D341Med (cell line): ENCODE measurements around the gene PCSK5.
"Not testable (repeated sequence)": the region's sequence is repeated elsewhere in the genome, so short reads cannot be mapped to it uniquely, and the experiment has no call there.

ENCODE experiments used
- DNase-seq: peaks from one replicate; pipeline ENCODE4 v3.0.0; 2012; ENCODE audit warnings: low spot score

PCSK5 gene

DNA sequence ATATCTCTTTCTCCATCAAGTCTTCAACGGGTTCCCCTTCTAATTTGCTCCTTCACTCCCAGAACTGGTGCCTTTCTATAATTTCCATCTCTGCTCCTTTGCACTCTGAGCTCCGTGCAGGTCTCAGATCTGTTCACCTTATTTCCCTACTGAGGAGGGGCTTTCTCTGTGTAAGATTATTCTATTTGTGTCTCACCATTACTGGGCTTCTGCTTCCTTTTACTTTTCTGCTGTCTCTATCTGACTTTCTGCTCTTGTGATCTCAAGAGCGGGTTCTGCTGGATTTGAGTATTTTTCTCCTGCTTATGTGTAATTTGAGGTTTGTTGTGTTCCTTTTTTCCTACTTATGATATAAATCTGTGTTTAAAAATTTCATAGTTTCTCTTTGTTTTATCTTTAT, 117.5 kb downstream of the PCSK5 start:
- DNase-seq, result no peak

DNA sequence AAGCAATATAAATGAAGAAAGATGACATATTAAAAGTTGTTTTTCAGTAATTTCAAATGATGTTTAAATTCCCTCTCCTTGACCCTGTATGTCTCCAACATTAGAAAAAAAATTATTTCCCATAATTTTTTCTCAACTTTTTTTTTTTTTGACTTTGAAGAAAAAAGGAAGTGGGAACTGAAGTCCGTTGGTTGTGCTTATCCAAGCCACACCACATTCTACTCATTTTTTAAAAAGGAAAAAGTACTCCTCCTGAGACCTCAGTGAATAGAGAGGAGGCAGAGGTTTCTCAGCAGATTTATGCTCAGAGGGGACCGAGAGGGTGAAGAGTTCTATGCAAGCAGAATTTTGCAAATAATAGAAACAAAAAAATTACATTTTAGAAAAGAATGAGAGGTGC, 123.3 kb downstream of the PCSK5 start:
- DNase-seq, result no peak

DNA sequence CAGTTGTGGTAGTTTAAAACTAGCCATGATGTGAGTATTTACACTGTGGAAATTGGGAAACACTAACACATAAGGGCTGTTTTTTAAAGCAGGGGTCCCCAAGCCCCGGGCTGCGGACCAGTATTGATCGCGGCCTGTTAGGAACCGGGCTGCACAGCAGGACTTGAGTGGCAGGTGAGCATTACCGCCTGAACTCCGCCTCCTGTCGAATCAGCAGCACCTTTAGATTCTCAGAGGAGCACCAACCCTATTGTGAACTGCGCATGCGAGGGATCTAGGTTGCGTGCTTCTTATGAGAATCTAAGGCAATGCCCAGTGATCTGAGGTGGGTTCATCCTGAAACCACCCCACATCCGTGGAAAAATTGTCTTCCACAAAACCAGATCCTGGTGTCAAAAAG, 127.8 kb downstream of the PCSK5 start:
- no peak for DNase-seq

DNA sequence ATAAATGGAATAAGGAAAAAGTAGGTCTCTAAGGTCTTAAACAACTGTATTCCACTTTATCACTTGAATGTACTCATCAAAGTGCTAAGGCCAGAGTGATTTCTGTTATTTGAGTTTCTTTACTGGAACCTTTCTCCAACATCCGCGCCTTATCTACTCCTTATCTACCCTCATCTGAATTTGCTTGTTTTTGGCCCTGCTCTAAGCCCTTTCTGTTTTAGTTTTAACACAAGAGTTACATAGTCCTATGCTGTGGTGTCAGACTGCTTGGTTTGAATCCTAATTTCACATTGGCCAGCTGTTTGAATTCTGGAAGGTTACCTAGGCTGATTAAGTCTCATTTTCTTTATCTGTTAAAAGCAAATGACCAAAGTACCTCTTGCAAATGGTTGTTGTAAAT, 128.3 kb downstream of the PCSK5 start:
- no peak for DNase-seq

DNA sequence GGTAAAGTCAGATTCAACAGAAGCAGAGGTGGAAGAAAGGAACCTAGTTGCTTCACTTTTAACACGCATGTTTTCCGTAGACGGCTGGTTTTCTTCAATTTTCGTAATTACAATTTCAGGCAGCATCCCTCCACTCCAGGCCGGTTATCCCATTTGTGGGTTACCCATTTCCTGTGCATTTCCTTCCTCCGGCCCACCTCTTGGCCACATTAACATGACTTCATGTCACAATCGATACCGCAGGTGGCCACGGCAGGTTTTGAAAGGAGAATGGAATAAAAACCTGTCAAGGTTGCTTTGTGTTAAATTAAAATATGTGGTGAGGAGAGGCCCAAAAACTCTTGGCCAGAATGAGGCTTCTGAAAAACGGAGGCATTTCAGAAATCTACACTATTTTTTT, 130.2 kb downstream of the PCSK5 start:
- DNase-seq, result no peak

DNA sequence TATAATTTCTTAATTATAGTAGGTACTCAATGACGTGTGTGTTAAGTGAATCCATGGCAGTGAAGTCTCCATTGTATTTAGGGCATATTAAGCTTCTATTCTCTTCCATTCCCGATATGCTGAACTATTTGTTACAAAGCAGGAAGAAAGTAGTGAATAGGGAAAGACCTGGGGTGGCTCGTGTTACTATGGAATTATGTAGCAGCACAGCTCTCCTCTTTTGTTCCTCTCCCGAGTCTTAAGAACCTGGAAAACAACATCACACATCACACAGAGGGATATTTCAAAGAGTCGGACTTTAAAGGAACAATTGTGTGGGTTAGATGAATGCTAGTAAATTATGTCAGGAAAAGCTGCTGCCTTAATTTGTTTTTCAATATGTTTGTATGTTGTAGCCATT, 131.8 kb downstream of the PCSK5 start:
- DNase-seq, result no peak

DNA sequence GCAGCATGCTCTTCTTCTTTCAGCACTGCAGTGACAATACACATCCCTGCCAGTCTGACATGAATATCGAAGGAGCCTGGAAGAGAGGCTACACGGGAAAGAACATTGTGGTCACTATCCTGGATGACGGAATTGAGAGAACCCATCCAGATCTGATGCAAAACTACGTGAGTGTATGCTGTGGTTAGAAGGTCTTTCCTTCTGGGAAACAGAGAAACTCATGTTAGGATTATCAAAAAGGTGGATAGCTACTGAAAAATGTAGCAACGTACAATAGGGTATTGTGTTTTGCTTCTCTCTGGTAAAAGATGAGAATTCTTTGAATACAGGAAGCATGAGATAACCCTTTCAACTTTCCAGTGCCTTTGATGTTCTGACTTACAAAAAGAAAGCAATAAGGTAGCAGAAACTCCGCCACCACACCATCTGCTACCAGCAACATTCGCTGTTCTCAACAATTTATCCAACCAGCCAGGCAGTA, 133.3 kb downstream of the PCSK5 start:
- no peak for DNase-seq

DNA sequence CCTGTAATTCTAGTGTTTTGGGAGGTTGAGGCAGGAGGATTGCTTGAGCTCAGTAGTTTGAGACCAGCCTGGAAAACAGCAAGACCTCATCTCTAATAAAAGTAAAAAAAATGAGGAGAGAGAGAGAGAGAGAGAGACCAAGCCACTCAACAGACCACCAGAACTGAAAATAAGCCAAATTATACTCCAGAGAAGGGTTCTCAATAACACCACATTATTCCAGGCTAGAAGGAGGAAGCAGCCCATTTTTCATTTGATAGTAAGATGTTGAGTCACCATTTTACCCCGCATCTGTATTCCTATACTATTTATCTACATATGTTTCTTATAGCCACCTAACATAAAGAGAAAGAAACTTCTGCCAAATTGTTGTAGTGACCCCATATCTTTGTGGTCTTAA, 134.8 kb downstream of the PCSK5 start:
- no peak for DNase-seq

DNA sequence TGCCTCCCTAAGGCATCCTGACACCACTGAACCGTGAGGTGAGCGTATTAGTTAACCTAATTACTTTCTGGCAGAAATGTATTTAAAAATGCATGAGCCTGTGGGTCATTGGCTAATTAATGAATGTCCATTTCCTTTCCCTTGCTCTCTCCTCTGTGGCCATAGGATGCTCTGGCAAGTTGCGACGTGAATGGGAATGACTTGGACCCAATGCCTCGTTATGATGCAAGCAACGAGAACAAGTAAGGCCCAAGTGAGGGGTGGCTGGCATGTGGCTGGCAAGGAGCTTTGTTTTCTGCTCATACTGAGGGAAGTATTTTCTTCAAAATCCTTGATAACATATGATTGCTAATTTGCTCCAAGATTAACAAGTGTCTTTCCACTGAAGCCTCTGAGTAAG, 136.3 kb downstream of the PCSK5 start:
- no peak for DNase-seq

DNA sequence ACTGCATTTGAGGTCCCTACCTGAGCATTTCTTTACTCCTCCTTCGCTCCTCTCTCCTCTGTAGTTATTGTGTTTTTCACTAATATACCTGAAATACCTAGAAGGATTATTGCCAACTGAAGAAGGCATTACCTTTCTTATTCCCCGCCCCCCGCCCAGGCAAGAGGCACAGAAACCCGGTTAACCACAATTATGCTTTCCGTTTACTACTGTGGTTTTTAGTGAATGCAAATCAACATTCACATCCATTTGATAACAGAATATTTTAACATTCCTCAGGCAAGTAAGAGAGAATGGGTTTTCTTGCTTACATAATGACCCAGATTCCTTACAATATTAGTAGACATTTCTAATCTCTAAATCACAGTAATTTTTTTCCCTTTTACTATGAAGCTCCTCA, 136.9 kb downstream of the PCSK5 start:
- DNase-seq, result no peak

DNA sequence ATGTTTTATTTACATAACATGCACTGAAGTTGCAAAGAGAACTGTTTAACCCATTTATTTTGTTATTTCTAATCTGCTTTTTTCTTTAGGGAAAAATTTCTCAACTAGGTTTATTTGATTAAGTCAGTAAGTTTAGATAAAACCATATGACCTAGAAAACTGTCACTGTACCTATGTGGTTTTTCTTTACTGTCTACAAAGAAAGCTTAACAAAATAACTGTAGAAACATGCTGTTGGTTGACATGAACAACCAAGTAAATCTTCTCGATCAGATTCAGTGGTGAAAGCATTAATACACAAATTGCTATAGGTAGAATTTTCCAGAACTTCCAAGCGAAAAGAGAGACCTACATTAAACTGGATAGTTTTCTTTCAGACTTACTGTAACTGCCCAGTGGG, 137.4 kb downstream of the PCSK5 start:
- DNase-seq, result no peak

DNA sequence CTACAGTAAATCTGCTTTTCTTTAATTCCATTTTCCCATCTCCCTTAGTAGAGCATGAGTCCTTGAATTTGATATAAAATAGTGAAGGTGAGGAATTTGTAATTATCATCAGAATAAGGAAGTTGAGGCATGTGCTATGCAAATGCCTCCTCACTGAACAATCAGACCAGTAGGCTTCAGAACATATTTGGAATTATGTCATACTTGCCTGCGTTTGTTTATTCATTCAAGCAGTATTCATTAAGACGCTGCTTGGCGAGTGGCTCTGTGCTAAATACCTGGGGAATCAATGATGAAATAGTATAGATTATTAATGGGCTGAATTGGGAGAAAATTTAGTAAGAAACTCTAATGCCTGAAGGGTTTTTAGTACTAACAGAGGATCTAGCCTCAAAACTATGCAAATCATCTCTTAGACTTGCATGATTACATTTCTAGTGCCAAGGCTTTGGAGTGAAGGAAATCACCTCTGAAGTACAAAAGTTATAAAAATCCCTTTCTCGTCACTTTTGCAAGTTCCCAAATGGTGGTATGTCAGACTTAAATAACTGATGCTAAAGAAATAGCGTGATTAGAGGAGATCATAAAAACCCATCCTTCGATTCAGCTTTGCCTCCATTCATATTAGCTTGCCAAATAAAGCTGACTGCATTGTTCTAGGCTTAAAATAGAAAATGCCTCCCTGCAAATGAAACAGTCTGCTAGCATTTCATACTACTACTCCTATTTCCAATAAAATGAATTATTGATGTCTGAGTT, 141.7 kb downstream of the PCSK5 start:
- DNase-seq, result no peak

DNA sequence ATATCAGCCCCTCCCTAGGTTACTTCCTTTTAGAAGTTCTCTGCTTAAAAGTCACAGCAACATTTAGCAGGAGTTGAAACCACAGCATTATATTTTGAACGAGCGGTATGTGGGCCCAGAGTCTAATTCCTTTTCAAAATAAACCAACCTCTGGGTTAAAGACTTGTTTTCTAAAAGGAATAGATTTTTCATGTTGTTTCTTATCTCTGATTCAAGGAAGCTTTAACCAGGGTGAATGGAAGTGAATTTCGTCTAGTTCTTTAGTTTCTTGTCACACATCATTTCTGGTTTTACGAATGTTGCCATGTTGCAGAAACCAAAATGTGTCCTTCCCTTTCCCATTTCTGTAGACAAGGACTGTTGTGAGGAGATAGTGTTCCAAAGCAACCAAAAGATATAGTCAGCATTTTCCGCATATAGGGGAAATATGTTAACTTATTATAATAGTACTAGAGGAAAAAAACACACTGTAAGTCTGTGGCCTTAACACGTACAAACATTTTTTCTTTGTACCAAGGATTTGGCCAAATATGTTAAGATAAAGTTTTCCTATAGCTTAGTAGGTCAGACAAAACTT, 142.4 kb downstream of the PCSK5 start:
- DNase-seq, result no peak

DNA sequence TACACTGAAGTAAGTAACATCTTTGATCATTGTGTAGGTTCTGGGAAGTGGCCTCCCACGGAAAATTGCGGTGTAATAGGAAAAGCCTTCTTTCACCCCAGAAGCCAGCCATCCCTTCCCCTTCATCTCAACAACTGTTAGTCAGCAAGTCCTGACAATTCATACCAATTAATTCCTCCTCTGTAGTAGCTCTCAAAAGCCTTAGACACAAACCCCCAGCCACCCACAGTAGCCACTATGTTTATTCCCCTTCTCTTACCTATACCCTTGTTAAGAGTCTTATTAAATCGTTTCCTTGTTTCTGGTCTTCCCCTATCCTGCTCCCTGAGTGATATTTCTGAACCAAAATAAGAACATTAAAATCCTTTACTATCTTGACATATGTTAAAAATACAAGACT, 143.6 kb downstream of the PCSK5 start:
- no peak for DNase-seq

DNA sequence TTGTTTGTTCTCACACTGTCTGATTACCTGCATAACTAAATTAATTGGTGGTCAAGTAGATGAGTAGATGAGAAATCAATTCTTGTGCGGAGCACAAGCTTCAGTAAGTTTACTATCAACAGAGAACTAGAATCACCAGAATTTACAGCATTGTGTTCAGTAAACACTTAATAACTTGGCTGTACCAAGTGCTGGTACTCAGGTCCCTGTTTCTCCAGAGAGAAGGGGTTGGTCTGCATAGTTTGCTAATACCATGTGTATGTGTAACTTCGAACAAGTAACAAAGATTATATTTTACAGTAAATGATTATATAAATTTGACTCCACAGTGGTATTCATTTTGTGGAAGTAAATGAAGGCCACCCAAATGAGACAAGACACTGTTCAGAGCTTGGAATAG, 146.3 kb downstream of the PCSK5 start:
- no peak for DNase-seq

DNA sequence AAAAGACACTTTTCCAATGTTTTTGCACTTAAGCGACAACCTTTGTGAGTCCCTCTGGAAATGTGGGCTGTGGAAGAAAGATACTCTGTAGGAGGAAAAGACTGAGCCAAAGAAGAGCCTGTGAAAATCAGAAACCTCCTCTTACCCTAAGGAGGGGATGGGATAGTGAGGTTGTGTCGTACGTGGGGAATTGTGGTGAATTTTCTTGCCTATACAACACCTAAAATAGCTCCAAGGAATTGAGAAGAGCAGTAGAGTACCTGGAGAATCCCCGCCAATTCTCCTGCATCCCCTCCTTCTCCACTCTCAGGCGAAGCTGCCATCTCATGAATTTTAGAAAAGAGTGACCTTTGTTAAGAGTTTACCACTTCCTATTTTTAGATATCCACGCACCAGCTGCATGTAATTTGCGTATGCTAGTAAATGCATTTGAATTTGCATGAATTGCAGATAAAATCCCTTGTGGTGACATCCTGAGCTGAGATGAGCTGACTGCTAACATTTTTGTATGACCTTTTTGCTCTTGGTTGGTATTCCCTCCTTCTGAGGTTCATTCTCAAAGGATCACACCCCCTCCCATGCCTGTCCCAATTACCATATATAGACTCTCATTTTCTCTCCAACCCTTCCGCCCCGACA, 147.2 kb downstream of the PCSK5 start:
- no peak for DNase-seq

DNA sequence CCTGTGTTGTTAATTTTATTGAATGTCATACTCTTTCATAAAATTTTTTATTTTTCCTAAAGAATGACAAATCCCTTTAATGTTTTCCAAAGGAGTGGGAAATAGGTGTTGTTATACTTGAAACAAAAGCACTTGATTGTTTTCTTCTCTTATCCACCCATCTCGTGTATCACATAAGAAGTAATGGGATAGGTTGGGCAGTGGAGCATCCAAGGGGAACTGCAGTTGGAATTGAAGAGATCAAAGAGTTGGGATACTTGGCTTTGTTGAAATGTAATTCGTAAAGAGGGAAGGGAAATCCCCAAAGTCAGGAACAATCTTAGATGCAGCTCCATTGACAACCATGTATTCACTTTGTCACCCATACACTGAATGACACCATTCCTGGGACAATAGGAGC, 148.0 kb downstream of the PCSK5 start:
- DNase-seq, result no peak

DNA sequence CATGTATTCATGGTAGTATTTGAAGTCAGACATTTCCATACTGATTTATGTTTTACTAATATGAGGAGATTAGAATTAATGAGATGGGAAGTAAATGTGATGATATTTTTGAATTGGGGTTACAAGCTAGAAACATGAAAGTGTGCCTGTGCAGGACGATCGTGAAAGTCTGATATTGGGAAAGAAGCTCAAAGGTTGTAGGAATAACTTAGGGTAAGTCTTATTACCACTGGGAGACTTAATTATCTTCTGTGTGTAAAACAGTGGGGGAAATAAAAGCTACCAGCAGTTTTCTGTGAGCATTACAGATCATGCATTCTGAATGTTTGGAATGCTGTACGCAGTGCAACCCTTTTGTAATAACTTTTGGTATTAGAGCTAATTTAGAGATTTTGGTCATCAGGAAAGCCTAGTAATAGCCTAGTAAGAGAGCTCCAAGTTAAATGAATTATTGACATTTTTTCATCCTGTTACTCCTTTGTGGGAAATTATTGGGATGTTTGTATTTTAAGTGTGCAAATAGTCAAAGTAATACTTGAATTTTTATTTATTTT, 153.9 kb downstream of the PCSK5 start:
- no peak for DNase-seq

DNA sequence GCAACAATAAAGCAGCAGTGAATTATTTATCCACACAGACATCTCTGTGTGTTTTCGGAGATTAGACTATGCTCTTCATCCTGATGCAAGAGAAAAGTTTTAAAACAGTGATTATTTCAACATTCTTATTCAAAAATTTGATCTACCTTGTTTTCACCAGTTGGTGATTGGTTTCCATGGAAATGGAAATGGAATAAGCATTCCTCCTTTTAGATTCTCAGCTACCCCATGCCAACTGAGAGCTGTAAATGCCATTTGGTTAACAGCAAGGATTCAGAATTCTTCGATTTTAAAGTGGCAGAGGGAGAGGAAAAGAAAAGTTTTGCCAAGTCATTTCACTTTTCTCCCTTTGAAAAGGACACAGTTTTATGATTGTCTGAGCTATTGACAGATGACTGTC, 154.7 kb downstream of the PCSK5 start:
- DNase-seq, result no peak

DNA sequence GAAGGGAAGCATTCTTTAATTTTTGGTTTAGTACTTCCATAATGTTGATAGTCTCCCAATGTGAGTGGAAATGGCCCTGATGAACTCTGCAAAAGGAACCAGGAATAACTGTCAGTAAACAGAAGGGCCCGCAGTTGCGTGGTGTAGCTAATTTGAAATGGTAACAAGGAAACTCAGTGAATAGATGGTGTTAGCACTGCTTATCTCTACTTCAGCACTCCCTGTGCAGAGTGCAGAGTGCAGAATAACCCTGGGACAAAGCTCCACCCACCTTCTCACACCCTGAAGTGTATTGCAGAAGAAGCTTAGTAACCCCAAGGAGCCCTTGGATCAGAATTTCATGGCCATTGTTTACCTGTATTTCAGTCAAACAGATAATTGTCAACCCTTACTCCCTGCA, 158.9 kb downstream of the PCSK5 start:
- no peak for DNase-seq

DNA sequence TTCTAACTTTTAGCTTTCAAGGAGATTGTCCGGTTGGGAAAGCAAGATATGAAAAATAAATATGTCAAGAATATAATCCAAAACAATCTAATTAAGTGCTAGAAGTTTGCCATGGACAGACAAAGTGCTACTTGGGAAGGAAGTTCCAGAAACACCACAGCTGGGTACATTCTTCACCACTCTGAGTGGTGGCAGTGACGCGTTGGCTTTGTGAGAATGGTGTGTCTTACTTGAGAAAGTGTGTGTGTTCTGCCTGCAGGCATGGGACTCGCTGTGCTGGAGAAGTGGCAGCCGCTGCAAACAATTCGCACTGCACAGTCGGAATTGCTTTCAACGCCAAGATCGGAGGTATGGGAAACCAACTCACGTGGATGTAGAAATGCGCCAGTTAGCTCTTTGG, 177.2 kb downstream of the PCSK5 start:
- DNase-seq, result no peak

DNA sequence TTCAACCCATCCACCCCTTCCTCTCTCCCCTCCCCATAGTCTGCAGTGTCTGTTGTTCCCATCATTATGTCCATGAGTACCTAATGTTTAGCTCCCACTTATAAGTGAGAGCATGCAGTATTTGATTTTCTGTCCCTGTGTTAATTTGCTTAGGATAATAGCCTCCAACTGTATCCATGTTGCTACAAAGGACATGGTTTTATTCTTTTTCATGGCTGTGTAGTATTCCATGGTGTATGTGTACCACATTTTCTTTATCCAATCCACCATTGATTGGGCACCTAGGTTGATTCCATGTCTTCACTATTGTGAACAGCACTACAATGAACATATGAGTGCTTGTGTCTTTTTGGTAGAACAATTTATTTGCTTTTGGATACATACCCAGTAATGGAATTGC, 187.1 kb downstream of the PCSK5 start:
- no peak for DNase-seq

DNA sequence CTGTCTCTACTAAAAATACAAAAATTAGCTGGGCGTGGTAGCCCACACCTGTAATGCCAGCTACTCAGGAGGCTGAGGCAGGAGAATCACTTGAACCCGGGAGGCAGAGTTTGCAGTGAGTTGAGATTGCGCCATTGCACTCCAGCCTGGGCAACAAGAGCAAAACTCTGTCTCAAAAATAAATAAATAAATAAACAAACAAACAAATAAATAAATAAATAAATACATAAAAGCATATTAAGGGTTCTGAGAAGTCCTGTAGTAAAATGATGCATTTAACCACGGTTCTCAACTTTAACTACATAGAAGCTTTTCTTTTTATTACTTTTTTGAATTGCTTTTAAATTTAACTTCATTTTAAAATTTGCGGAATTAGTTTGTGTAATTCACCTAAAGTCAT, 190.8 kb downstream of the PCSK5 start:
- not testable (repeated sequence) for DNase-seq
